Activated effector memory CD4-positive, alpha-beta T cell treated with Interleukin-2 at 50 U/mL for 16 hours (primary cell): ENCODE results near the gene UPK3BL1.
"Not testable (repeated sequence)": the region's sequence is repeated elsewhere in the genome, so short reads cannot be mapped to it uniquely, and the experiment has no call there.

ENCODE experiments used
- DNase-seq: peaks from one replicate; pipeline ENCODE4 v3.0.0-alpha.2; 2020

The UPK3BL1 gene

GRCh38 chr7:102627271-102627904, 15.2 kb downstream of the UPK3BL1 start:
- DNase-seq, result not testable (repeated sequence)

GRCh38 chr7:102618122-102618521, 24.5 kb downstream of the UPK3BL1 start:
- DNase-seq, result not testable (repeated sequence)

- DNase-seq, result peak; percentile 14
These were observed 26.0 kb downstream of the UPK3BL1 start, which contains the start of gene RASA4 for GRCh38 chr7:102616507-102617125. RASA4 (minus strand) TSS chr7:102616756; CDS start chr7:102616689, 67 bp downstream.

DNA sequence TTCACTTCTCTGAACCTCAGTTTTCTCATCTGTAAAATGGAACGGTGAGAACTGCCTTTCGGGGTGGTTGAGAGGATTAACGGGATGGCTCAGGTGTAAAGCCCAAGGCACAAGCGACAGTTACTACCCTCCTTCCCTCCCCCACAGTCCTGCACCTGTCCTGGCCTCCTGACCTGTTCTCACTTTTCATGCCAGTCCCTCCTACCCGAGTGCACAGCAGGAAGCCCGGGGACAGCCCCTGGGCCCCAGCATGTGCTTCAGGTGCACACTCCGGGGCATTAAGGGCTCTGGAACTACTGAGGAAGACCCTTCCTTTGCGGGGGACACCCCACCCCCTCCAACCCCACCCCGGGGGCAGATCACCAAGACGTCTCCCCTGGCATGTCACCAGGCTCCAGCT, 26.7 kb downstream of the UPK3BL1 start:
- not testable (repeated sequence) for DNase-seq

GRCh38 chr7:102614873-102615272, 27.7 kb downstream of the UPK3BL1 start:
- not testable (repeated sequence) for DNase-seq

DNA sequence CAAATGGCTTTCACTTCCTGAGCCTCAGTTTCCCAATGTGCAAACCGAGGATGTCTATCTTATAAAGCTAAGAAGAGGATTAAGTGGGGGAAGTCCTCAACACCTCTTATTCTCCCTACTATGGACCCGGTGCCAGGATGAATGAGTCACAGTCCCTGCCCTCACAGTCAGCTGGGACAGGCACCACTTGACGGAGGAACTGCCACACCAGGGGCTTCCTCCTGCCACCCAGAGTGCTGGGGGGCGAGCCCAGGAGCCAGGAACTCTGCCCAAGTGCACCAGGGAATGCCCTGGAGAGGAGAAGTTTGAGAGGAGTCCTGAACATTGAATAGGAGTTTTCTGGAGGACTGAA, 28.3 kb downstream of the UPK3BL1 start:
- DNase-seq, result not testable (repeated sequence)

DNA sequence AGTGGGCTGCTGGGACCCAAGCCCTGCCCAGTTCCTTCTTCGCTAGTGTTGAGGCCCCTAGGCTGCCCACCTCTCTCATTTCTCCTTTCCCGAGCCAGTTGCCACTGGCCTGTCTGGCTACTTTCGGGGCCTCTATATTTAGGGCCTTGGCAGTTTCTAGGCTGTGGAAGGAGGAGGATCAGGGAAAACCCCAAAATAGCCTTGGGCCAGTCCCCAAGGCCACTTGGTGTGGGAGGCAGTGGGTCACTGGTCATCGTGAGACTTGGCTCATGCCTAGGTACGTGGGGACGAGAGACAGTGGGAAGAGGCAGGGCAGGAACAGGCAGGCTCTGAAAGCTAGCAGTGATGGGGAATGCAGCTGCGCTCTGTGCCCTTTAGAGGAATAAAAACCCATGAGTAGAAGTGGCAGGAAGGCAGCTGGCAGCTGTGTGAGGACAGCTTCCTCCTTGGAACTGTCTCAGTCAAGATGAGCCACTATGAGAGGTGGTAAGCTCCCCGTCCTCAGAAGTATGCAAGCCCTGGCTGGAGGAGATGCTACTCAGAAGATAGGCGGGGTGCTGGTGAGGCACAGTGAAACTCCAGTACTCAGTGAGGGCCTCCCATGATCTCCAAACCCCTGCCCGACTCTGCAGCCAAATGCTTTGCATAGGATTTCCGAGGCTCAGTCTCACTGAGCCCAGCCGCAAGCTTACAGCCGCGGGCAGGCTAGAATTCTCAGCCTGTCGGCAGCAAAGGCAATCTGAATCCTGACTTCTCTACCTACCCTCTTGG, 28.8 kb downstream of the UPK3BL1 start:
- not testable (repeated sequence) for DNase-seq

DNA sequence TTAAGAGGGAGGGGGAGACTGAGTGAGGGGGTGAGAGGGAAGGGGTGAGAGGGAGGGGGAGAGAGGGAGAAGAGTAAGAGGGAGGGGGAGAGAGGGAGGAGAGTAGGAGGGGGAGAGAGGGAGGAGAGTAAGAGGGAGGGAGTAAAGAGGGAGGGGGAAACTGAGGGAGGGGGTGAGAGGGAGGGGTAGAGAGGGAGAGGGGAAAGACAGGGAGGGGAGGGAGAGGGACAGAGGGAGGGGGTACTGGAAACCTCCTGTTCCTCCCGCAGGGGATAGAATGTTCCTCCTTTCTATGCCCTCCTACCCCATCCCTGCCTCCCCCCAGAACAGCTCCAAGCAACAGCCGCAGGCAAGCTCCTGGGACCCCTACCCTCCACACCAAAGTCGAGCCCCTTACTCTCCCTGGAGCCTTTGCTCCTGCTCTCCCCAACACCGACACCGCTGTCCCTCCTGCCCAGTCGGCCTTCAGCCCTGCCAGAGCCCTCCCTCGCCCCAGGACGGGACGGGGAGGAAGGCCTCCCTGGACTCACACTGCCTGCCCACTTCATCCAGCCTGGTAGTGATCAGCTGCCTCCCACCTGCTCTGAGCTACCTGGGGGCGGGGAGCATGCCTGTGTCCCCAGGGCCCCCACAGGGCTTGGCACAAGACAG, 30.8 kb downstream of the UPK3BL1 start:
- not testable (repeated sequence) for DNase-seq

DNA sequence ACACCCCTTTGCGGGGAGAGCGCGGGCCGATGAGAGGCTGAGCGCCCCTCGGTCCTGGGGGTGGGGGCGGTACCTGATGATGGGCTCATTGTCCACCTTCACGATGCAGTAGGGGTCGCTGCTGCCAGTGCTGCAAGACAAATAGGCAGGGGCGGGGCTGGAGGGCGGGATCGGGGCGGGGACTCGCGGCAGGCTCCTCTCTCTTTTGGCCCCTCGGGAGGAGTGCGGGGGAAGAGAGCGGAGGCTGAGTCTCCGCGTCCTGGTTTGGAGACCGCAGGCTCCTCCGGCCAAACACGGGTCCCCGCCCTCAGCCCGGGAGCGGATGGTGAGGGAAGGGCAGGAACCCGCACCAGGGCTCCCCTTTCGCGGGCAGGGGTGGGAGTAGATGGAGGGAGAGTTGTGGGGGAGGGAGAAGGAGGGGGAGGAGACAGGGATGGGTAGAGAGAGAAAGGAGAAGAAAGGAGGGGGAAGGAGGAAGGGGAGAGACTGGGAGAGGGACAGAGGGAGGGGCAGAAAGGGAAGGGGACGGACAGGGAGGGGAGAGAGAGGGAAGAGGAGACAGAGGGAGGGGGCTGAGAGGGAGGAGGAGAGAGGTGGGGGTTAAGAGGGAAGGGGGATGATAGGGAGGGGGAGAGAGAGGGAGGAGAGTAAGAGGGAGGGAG, 31.4 kb downstream of the UPK3BL1 start:
- DNase-seq, result not testable (repeated sequence)

- DNase-seq, result not testable (repeated sequence)
These were observed 32.1 kb downstream of the UPK3BL1 start for GRCh38 chr7:102610441-102610840.

GRCh38 chr7:102609734-102610133, 32.9 kb downstream of the UPK3BL1 start:
- DNase-seq, result not testable (repeated sequence)

DNA sequence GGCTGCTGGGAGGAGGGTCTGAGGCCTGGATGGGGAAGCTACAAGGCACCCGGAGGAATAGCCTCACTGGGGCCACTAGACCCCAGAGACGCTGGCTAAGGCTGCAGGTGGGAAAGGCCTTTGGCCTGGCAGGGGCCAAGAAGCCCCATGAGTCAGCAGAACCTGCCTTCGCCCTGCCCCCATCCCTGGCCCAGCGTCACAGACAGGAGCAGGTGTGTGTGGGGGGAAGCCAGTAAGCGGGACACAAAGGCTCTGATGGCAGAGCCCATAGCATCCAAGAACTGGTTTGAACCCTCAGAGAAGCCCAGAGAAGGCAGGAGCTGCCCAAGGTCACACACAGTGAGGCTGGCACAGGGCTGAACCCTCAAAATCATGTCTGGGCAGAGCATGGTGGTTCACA, 35.7 kb downstream of the UPK3BL1 start:
- DNase-seq, result not testable (repeated sequence)

DNA sequence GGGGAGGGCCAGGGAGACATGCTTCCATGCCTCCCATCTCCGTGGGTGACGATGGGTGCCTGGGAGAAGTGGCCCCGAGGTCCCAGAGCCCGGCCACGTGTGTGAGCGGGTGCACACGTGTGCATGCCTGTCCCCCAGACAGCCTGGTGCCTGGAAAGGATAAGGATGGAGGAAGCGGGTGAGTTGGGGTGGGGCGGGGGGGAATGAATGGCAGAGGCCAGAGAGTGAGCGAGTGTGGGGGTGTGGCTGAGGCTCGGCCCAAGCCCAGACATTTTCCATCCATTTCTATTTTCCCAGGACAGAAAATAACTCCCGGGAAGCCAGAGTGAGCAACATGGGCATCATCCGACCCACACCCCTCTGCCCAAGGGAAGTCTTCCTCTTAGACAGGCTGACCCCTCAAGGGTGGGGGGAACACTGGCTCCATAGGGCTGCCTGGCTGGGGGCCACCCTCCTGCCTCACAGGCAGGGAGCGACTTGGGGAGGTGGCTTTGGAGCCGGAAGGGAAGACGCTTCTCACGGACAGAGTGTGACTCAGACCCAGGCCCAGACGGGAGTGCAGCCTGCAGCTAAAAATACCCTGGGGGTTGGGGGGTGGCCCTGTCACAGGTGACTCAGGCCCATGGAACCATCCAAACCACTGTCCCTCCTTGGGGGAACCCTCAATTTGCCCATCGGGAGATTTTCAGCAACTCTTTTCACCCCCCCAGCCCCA, 38.0 kb downstream of the UPK3BL1 start:
- not testable (repeated sequence) for DNase-seq

DNA sequence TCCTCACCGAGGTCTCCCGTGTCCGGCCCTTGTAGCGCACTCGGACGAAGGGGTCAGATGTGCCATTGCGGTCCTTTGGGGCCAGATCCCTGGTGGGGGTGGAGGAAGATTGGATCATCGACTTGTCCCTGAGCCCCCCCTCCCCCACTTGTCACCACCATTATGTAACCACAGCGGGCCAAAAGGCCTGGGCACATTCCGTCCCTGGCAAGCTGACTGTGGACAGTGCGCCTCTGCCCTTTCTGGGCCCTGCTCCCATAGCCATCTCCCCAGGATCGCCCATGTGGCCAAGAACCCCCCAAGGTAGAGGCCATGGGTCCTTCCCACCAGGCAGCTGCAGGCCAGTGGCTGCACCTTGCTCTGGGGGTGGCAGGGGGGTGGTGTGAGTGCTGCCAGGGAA, 40.3 kb downstream of the UPK3BL1 start:
- DNase-seq, result not testable (repeated sequence)

- not testable (repeated sequence) for DNase-seq
These were observed 42.9 kb downstream of the UPK3BL1 start for GRCh38 chr7:102599699-102600098.

DNA sequence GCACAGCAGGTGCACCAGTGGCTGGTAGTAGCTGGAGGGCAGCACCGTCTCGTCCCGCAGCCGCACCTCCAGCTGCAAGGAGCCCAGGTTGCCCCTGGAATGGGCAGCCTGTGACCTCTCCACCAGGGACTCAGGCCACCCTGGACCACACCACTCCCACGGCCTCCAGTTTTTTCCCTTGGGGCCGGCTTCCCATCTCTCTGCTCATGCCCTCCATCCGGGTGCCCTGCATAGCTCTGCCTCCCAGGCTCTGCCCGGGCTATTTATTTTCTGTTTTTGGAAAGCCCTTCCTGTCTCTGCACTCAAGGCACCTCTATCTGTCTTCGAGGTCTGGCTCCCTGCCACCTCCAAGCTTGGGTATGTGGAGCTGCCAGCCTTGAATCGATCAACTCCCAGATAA, 46.6 kb downstream of the UPK3BL1 start:
- not testable (repeated sequence) for DNase-seq

DNA sequence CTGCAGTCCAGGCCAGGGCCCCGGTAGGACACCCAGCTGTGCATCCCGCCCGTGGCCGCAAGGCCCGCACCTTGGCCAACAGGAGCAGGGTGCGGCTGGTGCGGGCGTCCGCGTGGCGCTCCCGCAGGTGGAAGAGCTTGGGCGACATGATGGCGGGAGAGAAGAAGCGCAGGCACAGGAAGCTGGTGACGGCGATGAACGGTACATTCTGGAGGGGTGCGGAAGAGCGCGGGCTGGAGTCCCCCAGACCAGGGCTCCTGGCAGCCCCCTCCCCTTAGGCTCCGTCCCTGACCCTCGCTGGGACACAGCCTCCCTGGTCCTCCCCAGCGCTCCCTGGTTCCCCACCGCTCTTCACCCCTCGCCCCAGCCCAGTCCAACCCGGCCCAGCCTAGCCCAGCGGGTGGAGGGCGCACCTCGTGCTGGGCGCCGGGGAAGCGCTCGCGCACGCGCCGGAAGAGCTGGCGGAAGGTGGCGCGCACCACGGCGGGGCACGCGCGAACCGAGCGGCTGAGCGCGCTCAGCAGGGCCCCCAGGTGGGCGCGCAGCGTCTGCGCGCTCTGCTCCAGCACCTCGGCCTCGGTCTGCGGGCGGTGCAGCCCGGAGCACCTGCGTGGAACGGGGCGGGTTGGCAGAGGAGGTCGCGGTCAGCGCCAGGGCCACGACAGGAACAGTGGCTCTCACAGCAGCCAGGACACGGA, 48.8 kb downstream of the UPK3BL1 start:
- DNase-seq, result not testable (repeated sequence)

DNA sequence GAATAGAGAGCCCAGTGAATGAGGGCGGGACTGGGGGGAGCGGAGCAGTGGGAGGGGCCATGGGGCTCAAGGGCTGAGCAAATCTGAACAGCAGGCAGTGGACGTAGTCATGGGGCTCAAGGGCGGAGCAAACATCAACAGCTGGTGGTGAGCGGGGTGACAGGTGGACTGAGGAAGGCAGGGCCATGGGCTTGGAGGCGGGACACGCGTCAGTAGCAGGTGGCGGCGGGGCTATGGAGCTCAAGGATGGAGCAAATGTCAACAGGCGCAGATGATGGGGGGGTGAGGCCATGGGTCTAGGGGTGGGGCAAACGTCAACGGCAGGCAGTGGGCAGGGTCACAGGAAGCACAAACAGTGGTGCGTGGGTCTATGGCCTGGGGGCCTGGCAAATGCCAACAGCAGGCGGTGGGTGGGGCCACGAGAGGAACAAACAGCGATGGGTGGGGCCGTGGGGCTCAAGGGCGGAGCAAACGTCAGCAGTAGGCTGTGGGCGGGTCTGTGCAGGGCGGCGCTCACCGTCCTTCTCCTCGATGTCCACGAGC, 50.0 kb downstream of the UPK3BL1 start:
- DNase-seq, result peak; percentile 39

DNA sequence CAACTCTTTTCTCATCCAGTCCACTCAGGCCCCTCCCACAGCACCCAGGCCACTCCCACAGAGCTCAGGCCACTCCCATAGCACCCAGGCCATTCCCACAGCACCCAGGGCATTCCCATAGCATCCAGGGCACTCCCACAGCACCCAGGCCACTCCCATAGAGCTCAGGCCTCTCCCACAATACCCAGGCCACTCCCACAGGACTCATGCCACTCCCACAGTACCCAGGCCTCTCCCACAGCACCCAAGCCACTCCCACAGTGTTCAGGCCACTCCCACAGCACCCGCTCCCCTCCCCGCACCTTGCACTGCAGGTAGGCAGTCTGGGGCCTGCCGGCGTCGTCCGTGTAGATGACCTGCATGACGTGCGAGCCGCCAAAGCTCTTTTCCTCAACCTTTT, 52.7 kb downstream of the UPK3BL1 start:
- not testable (repeated sequence) for DNase-seq
